HG02870 (cell line): ENCODE measurements around the gene SLC7A6OS.

ENCODE experiments used
- ATAC-seq: cut with Tn5 transposase; IDR thresholded peaks from one replicate; pipeline ENCODE4 v1.9.1; 2021; ENCODE audit warnings: mild to moderate bottlenecking, moderate library complexity; ENCODE audit not compliant: unreplicated experiment

Gene SLC7A6OS

DNA sequence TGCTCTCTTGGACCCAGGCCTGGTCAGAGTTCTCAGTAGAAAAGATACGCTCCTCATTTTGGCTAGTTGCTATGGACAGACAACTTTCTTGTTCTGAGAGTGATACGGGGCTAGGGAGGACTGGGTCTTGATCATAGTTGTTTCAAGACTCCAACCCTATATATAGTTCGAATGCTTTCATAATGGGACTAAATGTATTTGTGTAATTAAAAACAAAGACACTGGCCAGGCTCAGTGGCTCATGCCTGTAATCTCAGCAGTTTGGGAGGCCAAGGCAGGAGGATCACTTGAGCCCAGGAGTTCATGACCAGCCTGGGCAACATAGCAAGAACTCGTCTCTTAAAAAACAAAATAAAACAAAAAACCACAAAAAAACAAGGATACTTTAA, 28.7 kb downstream of the SLC7A6OS start:
- ATAC-seq: no peak

DNA sequence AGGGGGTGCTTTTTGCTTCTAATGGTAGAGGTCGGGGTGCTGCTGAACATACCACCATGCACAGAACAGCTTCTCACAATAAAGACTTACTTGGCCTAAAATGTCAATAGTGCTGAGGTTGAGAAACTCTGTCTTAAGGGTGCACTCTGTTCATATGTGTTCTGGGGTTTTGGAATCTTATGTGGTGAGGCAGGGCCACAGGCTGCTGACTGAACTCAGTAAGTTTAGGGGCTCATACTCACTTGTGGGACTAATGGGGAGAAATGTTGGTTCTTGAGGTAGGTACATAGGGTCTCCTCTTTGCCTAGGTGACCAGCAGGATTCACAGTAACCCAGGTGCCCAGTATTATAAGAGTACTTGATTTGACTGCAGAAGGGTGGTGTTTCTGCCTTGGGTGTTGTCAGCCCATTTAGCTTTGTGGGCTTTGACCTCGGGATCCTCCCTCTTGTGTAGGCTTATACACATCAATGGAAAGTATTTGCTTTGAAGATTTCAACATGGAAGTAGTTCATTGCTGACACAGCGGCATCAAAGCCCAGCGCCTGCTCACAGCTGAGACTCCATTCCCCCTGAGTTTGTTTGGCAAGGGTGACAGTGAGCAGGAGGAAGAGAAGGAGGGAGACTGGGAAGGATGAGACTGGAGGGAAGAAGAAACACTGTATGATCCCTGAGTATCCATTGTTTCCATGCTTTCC, 29.2 kb downstream of the SLC7A6OS start:
- ATAC-seq: no peak

DNA sequence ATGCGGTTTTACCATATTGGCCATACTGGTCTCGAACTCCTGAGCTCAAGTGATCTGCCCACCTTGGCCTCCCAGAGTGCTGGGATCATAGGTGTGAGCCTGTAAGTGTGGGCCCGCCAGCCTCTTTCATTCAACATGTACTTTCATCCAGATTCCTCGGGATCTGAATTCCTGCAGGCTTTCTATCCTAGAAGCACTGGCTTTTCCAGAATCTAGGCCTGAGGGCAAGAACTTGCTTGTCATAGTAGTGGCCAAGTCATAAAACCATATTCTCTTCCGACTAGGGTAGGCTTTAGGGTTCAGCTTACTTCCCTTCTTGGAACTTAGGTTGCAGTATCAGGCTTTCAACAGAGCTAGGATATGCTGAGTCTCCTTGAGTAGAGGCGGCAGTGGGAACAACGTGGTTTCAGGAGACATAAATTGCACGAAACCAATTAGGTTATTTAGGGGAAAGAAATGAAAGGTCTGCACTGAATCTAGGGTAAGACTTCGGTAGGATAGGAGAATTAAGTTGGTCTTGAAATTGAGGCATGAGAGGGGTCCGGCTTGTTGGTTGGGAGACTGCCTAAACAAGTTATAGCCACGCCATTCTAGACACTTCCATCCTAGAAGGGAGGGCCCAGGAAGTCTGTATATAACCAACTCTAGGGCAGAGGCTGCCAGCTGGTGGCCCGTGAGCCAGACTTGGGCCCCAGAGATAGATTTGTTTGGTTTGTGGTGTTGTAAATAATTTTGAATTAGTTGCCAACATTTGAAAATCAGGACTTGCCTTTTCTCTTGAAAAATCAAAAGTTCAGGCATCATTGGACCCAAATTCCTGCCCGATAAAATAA, 30.8 kb downstream of the SLC7A6OS start:
- ATAC-seq: no peak

DNA sequence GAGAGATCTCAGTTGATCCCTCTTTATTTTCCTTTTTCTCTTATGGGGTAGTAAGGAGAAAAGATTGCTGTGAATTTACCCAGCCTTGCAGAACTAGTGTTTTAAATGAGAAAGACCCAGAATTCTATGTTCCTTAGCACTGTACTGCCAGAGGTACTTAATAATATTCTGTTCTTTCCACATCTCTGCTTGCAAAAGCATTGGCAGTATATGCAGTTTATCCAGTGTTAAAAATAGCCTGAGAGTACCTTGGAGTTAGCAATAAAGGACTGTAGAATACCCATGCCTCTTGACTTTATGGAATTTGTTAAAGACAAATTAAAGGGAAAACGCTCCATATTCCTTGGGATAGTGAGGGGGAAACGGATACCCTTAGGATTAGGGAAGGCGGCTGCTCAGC, 34.5 kb downstream of the SLC7A6OS start:
- no peak for ATAC-seq

DNA sequence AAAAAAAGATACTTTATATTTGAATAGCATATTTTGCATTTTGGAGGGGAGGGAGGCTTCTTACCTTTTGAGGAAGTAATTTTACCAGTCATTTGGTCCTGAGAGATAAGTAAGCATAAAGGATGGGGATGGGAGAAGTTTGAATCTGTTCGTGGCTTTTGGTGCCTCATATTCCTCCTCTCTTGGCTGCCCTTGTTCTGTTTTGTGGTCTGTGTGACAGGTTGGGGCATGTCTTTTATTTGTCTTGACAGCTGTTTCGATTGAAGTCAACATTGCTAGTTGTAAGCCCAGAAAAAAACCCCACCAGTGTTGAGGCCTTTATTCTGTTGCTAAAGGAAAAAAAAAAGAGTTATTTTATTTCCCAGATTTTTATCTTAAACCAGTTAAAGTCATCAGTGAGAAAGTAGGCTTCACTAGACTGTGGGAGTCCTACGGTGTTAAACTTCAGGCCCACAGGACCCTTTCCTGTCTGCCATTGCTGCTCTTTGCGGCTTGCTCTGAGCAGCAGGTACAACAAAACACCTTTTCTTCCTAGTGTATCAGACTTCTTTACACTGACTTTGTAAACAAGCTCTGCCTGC, 35.0 kb downstream of the SLC7A6OS start:
- ATAC-seq: peak; percentile 82

DNA sequence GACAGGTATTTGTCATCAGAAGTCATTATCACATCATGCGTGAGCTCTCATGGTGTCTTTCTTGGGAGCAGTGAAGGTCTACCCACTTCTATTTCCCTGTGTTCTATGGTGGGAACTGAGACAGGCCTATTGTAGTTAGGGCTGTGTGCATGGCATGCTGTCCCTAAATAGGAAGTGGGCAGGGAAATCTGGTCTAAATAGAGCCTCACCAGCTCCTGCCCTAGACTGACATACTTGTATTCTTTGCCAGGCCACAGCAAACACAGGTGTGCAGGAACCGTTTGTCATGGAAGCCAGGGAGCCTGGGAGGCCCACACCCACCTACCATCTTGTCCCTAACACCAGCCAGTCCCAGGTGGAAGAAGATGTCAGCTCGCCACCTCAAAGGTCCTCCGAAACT, 36.3 kb downstream of the SLC7A6OS start:
- no peak for ATAC-seq

DNA sequence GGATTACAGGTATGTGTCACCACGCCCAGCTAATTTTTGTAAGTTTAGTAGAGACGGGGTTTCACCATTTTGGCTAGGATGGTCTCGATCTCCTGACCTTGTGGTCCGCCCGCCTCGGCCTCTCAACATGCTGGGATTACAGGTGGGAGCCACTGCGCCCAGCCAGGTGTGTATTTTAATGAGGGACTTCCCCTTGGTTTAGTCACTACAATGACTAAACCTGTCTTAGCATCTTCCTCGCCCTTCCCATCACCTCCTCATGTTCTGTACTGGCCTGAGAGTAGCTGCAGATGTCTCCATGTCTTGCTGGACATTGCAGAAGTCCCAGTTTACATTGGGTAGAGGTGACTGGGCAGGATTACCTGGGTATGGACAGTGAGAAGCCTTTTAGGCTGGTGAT, 36.9 kb downstream of the SLC7A6OS start:
- no peak for ATAC-seq

DNA sequence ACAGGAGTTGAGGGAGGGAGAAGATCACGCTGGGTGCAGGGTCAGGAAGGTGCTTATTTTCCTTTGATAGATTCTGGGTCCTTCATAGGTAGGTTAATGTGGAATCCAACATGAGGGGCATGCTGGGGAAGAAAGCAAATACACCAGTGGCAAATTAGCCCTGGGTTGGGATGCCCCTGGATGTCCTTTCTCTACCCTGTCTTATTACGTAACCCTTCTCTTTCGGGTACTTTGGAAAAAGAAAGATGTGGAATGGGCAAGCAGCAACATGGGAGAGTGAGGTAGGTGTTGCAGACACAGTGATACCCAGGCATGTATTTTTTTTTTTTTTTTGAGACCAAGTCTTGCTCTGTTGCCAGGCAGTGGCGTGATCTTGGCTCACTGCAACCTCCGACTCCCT, 37.3 kb downstream of the SLC7A6OS start:
- no peak for ATAC-seq

DNA sequence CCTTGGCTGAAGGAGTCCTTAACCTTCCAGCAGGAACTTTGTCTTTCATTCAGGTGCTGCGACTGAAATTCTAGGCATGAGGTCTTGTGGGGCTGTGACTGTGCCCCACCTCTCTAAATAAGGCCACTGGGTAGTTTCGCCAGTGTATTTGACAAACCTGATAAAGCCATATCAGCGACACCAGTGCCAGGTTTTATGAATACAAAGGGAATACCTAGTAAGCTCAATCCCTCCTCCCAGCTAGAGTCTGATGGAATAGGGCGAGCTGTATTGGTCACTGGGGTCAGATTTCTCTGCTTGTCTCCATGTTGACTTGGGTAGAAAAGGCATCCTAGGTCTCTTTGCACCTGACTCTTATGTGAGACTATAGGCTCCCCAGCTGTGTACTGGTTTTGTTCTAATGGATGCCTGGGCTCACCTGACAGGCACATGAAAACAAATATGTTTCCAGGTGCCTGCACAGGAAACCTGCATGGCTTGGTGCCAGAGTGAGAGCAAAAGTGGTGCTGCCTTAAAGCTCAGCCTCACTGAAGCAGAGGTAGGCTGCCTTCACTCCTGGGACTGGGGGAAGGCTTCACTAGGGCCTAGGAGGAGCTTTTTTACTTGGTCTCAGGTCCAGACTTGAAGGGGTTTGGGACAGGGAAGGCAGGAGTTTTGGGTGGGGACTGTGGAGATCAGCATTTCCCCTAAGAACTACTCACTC, 38.1 kb downstream of the SLC7A6OS start:
- no peak for ATAC-seq

DNA sequence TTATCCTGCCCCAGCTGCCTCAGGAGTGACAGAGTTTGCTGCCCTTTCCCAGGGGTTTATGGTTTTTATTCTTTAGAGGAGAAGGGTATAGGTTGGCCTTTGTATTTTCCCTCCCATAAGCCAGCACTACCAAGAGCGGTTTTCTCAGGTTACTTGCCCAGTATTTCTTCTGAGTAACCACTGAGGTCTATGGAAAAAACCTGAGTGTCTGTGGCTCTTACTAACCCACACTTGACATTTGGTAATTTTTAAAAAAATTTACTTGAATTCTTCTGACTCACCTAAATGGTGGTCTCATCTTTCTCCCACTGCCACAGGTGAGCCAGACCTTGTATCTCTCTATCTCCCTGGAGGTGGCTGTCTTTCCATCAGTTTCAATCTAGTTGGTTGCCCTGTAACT, 40.4 kb downstream of the SLC7A6OS start:
- no peak for ATAC-seq

DNA sequence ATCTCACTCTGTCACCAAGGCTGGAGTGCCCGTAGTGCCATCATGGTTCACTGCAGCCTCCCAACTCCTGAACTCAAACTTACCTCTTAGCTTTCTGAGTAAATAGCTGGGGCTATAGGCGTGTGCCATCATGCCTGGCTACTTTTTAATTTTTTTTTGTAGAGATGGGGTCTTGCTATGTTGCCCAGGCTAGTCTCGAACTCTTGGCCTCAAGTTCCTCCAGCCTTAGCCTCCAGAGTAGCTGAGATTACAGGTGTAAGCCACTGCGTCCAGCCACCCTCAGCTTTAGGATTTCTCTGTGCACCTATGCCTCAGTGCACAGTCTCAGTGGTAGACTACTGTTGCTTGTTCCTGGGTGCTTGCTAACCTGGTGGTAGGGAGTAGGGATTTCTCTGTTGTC, 41.0 kb downstream of the SLC7A6OS start:
- ATAC-seq: no peak

DNA sequence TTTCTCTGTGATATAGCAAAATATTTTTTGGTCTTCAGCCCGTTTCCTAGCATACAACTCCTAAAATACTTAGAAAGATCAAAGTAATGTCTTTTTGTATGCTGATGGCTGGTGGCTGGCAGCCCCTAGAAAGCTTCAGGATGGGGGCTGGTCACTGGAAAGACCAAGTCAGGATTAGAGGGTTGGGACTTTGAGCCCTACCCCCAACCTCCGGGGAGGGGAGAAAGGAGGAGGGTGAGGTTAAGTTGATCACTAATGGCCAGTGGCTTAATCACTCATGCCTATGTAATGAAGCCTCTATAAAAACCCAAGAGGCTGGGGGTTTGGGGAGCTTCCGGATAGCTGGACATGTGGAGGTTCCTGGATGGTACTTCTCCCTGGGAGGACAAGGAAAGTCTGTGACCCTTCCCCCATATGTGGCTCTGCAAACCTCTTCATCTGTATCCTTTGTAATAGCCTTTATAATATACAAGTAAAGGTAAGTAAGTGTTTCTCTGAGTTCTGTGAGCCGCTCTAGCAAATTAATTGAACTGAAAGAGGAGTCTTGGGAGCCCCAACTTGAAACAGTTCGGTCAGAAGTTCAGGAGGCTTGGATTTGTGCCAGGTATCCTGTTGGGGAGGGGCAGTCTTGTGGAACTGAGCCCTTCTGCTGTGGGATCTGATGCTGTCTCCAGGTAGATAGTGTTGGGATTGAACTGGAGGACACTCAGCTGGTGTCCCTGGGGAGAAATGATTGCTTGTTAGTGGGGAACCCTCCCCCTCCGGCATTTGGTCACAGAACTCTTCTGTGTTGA, 42.9 kb downstream of the SLC7A6OS start:
- no peak for ATAC-seq

DNA sequence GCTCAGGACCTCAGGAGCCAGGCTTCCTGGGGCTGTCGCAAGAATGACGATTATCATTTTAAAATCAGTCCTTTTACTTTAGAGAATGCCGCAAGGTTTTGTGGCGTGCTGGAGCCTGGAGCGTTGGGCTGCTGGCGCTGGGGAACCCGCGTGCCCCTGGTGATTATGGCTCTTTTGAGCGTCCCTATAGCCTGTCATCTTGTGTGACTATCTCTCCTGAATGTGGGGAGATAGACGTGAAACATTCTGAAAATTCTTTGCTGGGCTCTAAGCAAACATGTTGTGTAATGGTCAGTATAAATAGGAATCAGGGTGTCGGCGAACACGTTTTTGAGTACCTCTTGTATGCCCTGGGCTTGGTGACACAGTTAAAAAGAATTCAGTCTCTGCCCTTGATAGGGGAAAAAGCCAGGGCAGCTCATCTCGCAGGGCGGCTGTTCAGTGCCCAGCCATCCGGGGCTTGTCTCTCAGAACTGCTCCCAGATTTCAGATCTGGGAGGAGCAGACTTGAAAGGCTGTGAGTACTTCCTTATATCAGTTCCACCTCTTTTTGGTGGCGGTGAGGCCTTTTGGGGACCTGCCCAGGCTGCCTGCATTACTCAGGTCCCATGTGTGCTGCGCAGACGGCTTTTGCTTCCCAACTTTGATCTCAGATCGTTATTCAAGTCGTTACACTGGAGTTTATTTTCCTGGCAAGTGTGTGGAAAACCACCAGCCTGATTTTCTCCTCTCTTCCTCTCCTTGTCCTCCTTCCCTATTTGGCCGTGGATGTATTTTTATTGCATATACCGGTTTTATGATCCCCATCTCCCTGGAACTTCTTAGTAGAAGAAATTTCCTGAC, 45.4 kb downstream of the SLC7A6OS start:
- peak; percentile 8 for ATAC-seq

DNA sequence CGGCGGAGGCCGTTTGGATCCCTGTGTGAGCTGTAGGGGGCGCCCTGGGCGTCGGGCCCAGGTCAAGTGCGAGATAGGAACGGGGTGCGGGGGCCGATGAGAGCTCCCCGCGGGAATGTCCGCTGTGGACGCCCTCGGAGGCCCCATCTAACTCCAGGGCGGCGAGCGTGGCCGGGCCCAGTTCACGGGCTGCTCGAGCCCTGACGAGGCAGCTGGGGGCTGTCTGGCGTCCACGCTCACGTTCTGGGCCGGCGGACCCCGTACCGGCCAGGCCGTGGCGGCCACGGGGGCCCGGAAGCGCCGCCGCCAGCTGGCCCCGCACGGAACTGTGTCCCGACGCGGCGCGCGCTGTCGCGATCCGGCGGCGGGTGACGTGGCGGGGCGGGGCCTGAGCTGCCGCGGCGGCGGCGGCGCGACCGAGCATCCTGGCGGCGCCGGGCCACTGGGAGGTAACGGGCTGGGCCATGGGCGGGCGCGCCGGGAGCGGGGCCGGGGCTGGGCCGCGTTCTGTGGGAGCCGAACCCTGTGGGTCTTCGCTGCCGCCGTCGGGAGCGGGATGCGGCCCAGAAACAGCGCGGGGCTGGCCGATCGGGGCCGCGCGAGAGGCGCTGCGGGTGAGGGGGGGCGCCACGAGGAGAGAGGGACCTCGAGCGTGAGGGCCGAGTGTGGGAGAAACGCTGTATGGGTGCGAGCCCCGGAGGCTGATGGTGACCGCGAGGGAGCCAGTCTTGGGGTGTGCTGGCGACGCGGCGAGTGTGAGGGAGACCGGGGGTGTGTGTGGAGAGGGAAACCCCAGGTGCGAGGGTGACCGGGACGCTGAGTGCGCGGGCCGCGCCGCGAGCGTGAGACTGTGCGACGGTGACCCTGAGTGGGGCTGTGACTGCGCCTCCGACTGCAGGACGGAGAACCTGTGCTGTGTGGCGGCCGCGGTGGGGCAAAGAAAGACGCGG, 46.3 kb downstream of the SLC7A6OS start, which contains the start of gene SLC7A6:
TSS of gene SLC7A6 (plus strand) at position 399 of the 950 bp plus-strand sequence. CDS start 10,201 bp downstream, outside the sequence.
- ATAC-seq: peak; percentile 50

DNA sequence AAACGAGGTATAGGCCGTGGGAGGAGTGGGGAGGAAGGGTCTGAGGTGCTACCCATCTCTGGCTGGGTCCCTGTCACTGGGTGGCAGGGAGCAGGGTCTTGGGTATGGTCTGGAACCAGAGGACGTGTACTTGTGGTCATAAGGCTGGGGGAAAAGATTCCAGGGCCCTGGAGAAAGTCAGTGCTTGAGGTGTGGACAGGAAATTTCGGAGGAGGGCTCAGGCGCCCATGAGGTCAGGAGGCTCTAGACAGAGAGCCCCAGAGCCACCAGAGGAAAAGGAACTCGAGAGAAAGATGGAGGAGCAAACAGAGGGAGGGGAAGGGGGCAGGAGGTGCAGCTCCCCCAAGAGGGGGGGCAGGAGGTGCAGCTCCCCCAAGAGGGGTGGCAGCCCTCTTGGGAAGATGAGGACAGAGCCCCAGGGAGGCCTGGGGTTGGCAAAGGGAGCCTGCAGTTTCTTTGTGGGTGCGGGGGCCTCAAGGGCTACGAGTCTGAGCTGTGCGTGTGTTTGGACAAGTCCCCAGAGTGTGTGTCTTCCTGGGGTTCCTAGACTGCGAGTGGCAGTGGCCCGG, 47.1 kb downstream of the SLC7A6OS start:
- ATAC-seq: peak; percentile 6

DNA sequence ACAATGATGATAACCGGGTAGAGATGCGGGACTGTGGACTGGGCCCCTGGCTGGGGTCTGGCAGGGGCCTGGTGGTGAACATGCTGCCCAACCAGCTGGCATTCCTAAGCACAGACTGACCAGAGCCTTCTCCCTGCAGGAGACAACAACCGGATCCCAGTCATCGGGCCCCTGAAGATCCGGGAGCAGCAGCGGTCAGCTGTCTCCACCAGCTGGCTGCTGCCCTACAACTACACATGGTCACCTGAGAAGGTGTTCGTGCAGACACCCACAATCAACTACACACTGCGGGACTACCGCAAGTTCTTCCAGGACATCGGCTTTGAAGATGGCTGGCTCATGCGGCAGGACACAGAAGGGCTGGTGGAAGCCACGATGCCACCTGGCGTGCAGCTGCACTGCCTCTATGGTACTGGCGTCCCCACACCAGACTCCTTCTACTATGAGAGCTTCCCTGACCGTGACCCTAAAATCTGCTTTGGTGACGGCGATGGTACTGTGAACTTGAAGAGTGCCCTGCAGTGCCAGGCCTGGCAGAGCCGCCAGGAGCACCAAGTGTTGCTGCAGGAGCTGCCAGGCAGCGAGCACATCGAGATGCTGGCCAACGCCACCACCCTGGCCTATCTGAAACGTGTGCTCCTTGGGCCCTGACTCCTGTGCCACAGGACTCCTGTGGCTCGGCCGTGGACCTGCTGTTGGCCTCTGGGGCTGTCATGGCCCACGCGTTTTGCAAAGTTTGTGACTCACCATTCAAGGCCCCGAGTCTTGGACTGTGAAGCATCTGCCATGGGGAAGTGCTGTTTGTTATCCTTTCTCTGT, 51.5 kb downstream of the SLC7A6OS start:
- no peak for ATAC-seq
